HG03442 (cell line): ENCODE measurements around the gene EPB42.
"Not testable (repeated sequence)": the region's sequence is repeated elsewhere in the genome, so short reads cannot be mapped to it uniquely, and the experiment has no call there.

Source experiments
- ATAC-seq: cut with Tn5 transposase; IDR thresholded peaks from one replicate; pipeline ENCODE4 v1.9.1; 2021; ENCODE audit warnings: mild to moderate bottlenecking, moderate library complexity; ENCODE audit not compliant: unreplicated experiment

The EPB42 gene

DNA sequence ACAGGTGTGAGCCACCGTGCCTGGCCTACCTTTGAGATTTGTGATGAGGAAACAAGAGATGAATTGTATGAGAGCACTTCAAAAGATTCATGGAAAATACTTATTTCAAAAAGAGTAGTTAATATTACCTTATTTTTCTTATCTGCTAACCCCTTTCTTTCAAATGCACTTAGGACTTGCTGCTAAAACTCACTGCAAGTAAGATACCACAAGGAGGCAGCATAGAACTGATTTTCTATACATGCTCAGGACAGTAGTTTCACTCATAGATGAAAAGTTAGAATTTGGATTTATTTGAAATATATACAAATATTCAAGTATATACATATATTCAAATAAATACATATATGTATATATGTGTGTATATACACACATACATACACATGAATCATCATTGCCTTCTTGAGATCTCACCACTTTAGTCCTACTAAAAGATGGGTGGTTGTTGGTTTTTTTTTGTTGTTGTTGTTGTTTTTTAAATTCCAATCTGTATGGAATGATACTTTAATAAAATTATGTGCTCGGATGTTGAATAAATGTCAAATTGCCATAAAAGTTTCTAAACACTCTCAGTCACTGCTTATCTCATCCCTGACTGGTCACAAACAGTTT, 33.2 kb downstream of the EPB42 start:
- no peak for ATAC-seq

DNA sequence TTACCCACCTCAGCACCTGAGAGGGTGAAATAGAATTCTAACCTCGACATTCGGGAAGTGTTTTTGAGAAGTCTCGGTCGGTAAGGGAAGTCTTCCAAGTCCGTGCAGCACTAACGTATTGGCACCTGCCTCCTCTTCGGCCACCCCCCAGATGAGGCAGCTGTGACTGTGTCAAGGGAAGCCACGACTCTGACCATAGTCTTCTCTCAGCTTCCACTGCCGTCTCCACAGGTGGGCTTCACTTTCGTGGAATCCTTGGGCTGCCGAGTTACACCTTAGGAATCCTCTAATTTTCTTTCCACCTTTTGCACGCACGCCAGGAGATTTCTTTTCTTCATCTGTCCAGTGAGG, 34.8 kb downstream of the EPB42 start:
- peak; percentile 18 for ATAC-seq

DNA sequence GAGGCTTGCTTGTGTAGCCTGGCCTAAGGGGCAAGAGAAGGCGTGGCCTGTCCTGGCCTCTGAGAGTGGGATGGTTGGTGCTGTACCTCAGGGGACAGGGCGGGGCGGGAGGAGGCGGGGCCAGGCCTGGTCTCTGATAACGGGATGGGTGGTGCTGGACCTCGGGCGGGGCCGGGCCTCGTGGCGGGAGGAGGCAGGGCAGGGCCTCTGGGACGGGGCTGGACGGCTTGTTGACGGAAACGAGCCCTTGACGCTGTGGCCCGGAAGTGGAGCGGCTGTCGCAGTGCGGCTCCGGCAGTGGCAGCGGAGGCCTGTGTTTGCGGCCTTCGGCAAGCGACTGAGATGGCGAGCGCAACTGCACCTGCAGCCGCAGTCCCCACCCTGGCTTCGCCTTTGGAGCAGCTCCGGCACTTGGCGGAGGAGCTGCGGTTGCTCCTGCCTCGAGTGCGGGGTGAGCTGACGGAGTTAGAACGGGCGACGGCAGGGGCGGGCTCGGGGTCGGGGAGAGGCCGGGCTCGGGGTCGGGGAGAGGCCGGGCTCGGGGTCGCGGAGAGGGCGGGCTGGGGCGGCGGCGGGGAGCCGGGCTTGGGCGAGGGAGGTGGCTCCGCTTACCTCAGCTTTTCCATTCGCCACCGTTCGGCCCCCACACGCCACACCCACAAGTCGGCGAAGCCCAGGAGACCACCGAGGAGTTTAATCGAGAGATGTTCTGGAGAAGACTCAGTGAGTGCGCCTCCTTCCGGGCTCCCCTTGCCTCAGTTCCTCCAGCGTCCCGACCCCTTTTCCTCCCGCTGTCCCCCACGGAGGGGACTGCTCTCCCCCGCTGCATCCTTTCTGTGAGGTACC, 35.4 kb downstream of the EPB42 start, which contains the start of gene CCNDBP1:
TSS of gene CCNDBP1 (plus strand) at position 247 of the 846 bp plus-strand sequence. CDS start at position 343, 96 bp downstream.
- peak; percentile 90 for ATAC-seq

DNA sequence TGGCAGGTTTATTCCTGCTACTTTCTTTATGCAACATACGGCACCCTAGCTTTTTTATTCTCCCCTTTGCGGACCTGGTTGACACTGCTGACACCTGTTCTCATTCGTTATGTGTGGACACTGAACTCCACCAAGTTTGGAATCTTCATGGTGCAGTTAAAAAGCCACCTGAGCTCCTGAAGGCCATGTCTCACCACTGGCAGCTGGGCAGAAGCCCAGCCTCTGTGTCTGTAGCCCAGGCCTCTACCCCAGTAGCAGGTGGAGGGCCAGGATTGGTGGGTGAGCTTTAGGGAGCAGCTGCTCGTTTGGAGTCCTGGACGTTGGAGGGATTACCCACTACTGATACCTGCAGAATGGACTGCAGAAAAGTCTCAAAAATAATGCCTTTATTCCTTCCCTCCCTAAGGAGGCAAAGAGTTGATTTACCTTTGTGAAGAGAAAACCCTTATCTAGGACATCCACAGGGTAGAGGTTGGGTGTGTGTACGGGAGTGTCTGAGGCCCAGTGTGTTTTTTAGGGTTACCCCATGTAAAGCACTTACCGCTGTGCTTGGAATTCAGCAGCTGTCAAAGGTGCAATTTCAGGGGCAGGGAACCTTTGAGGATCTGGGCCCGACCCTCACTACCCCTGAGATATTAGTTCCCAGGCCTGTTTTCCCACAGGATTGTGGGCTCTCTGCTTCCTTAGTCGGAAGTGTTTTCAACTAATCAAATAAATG, 36.3 kb downstream of the EPB42 start:
- ATAC-seq, result no peak

DNA sequence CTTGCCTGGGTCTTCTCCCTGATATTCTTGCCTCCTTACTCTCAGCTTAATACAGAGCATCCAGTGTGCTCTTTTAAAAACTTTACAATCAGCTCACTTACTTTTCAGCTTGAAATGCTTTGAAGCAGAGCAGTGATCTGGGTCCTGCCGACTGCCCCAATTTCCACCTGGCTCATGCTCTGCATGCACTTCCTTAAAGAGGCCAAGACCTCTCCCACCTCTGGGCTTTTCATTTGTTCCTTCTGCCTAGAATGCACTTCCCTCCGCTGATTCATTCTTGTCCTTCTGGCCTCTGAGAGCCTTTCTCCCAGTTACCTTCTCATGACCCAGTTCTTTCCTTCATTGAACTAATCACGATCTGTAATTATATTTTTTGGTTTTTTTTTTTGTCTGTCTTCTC, 37.5 kb downstream of the EPB42 start:
- no peak for ATAC-seq

DNA sequence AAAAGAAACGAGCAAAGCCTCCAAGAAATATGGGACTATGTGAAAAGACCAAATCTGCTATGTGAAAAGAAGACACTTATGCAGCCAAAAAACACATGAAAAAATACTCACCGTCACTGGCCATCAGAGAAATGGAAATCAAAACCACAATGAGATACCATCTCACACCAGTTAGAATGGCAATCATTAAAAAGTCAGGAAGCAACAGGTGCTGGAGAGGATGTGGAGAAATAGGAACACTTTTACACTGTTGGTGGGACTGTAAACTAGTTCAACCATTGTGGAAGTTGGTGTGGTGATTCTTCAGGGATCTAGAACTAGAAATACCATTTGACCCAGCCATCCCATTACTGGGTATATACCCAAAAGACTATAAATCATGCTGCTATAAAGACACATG, 43.7 kb downstream of the EPB42 start:
- ATAC-seq, result not testable (repeated sequence)

DNA sequence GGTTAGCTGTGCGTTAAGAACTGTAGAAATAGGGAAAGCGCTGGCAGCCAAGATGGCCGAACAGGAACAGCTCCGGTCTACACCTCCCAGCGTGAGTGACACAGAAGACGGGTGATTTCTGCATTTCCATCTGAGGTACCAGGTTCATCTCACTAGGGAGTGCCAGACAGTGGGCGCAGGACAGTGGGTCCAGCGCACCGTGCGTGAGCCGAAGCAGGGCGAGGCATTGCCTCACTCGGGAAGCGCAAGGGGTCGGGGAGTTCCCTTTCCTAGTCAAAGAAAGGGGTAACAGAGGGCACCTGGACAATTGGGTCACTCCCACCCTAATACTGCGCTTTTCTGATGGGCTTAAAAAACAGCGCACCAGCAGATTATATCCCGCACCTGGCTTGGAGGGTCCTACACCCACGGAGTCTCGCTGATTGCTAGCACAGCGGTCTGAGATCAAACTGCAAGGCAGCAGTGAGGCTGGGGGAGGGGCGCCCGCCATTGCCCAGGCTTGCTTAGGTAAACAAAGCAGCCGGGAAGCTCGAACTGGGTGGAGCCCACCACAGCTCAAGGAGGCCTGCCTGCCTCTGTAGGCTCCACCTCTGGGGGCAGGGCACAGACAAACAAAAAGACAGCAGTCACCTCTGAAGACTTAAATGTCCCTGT, 45.0 kb downstream of the EPB42 start:
- not testable (repeated sequence) for ATAC-seq

DNA sequence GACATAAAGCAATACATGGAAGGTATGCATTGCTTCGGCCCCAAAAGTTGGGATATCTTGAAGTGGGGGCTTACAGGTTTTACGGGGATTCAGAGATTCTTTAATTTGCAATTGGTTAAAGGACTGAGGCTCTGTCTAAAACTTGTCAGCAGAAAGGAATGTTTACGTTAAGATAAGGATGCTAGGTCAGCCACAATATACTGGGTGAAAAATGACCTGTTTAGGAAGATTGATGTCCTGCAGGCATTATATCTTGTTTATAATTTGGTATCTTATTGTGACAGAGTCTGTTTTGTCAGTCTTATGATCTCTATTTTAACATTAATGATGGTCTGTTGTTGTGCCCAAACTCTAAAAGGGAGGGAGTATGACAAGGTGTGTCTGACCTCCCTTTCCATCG, 50.9 kb downstream of the EPB42 start:
- no peak for ATAC-seq

DNA sequence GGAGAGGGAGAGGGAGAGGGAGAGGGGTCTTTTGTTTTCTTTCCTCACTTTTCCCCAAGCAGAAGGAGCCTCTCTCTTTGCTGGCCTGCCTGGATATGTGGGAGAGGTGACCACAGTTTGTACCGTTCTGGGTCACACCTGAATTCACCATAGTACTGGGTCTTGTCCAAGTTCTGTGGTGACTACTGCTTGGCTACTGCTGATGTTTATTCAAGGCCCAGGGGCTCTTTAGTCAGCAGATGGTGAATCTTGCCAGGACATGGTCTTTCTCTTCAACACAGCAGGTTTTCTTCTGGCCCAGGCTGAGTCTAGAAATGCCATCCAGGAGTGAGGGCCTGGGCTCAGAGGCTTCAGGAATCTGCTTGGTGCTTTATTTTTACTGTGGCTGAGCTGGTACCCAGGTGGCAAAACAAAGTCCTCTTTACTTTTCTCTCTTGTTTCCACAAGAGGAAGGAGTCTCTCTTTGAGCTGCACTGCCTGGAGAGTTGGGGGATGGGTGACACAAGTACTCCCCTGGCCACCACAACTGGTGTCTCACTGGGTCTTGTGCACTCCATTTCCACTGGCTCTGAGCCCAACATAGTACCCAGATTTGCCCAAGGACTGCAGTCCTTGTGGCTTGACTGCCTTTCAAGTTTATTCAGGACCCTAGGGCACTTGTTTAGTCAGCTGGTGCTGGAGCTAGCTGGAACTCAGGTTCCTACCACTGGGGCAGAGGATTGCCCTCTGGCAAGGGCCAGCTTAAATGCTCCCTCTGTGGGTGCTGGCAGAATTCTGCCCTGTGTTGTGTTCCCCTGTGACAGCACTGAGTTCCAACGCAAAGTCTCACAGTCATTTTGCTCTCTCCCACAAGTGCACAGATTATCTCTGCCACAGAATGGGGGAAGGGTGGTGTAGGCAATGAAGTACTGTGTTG, 52.4 kb downstream of the EPB42 start:
- ATAC-seq, result no peak

DNA sequence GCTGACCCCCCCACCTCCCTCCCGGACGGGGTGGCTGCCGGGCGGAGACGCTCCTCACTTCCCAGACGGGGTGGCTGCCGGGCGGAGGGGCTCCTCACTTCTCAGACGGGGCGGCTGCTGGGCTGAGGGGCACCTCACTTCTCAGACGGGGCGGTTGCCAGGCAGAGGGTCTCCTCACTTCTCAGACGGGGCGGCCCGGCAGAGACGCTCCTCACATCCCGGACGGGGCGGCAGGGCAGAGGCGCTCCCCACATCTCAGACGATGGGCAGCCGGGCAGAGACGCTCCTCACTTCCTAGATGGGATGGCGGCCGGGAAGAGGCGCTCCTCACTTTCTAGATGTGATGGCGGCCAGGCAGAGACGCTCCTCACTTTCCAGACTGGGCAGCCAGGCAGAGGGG, 53.6 kb downstream of the EPB42 start:
- ATAC-seq, result not testable (repeated sequence)

DNA sequence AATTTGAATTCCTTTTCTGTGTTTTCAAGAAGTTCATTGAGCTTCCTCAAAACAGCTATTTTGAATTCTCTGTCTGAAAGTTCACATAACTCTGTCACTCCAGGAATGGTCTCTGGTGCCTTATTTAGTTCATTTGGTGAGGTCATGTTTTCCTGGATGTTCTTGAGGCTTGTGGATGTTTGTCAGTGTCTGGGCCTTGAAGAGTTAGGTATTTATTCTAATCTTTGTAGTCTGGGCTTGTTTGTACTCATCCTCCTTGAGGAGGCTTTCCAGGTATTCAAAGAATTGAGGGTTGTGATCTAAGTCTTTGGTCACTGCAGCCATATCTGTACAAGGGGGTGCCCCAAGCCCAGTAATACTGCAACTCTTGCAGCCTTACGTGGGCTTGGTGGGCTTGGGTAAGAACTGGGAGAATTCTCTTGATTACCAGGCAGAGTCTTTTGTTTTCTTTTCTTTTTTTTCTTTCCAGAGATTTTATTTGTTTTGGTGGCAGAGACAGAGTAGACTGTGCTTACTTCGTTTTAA, 55.0 kb downstream of the EPB42 start:
- ATAC-seq, result no peak

DNA sequence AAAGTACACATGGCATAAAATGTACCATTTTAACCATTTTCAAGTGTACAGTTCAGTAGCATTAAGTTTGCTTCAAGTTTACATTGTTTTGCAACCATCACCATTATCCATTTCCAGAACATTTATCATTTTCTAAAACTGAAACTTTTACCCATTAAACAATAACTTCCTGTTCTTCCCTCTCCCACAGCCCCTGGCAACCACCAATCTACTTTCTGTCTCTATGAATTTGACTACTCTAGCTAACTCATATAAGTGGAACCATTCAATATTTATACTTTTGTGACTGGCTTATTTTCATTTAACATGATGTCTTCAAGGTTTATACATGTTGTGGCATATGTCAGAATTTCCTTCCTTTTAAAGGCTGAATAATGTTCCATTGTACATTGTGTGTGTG, 67.5 kb downstream of the EPB42 start:
- no peak for ATAC-seq

DNA sequence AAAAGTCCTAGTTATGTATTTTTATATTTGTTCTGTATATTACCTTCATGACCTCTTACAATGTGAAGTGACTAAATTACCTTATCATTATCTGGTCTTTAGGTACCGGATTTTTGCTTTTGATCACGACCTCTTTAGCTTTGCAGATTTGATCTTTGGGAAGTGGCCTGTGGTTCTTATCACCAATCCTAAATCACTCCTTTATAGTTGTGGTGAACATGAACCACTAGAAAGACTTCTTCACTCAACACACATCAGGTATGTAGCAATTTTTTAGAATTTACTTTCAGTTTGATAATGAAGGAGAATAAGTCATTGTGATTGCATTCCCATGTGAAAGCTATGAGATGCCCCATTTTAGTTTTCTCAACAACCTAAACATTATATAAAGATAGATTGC, 69.1 kb downstream of the EPB42 start:
- no peak for ATAC-seq

DNA sequence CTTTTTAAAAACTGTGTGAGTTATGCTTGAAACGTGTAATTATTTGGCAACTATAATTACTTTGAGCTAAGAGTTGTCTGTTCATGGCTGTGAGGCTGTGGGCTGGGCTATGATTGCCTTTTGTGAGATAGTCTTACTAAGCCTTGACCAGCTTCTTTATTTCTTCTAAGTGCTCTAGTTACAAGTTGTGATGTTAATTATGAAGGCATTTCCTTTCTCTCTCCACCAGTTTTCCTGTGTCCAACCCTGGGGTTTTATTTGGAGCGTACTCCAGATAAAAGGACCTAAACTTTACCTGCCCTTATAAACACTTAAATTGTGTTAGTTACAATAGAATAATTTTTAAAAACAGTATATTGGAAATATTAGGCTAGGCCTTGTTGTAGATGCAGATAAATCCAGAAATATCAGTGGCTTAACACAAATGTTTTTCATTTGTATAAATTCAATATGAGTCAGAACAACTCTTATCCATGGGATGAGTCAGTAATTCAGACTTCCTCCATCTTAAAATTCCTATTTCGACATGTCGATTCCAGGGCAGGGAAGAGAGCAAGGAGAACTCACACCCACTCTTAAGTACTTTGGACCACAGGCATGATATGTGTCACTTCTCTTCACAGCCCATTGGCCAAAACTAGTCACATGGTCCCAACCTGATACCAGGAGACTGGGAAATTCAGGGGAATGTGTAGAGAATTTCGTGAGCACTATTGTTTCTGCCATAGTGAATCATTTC, 70.5 kb downstream of the EPB42 start:
- ATAC-seq, result no peak
